Hepatocyte (in vitro differentiated cells): ENCODE results near the gene HSDL1. TPM values are rescaled to one million over a fixed set of nuclear protein-coding genes. Genes with fewer than 3 reads are reported as not detected.

ENCODE experiments used
- DNase-seq: peaks from one replicate; pipeline ENCODE4 v3.0.0-alpha.2; 2016; ENCODE audit warnings: low spot score
- H2AFZ ChIP-seq: fragments of 200-600 bp; sonication (generic); 2 replicates; pipeline ENCODE4 v1.6.0; 2016; ENCODE audit warnings: antibody characterized with exemption, mild to moderate bottlenecking
- H3K27ac ChIP-seq: fragments of 200-600 bp; sonication (generic); 2 replicates; pipeline ENCODE4 v1.5.1; 2016; ENCODE audit warnings: mild to moderate bottlenecking
- H3K27me3 ChIP-seq: fragments of 200-600 bp; sonication (generic); 2 replicates; pipeline ENCODE4 v1.6.1; 2016
- H3K36me3 ChIP-seq: fragments of 200-600 bp; sonication (generic); replicated peaks from 2 replicates; pipeline ENCODE4 v1.5.1; 2016; ENCODE audit warnings: low read depth; ENCODE audit not compliant: insufficient read depth
- H3K4me1 ChIP-seq: fragments of 200-600 bp; sonication (generic); 2 replicates; pipeline ENCODE4 v1.5.1; 2016; ENCODE audit warnings: mild to moderate bottlenecking, moderate library complexity; ENCODE audit not compliant: insufficient read depth
- H3K4me2 ChIP-seq: fragments of 200-600 bp; sonication (generic); 2 replicates; pipeline ENCODE4 v1.6.0; 2016
- H3K4me3 ChIP-seq: fragments of 200-600 bp; sonication (generic); 2 replicates; pipeline ENCODE4 v1.5.1; 2016; ENCODE audit warnings: mild to moderate bottlenecking
- H3K79me2 ChIP-seq: fragments of 200-600 bp; sonication (generic); 2 replicates; pipeline ENCODE4 v1.6.0; 2017; ENCODE audit warnings: mild to moderate bottlenecking
- H3K9me2 ChIP-seq: fragments of 200-600 bp; sonication (generic); replicated peaks from 2 replicates; pipeline ENCODE4 v1.6.0; 2017; ENCODE audit warnings: mild to moderate bottlenecking; ENCODE audit not compliant: insufficient read depth
- H3K9me3 ChIP-seq: fragments of 200-600 bp; sonication (generic); 2 replicates; pipeline ENCODE4 v1.5.1; 2016; ENCODE audit warnings: low read depth, mild to moderate bottlenecking
- H4K20me1 ChIP-seq: fragments of 200-600 bp; sonication (generic); 2 replicates; pipeline ENCODE4 v1.6.0; 2016; ENCODE audit warnings: mild to moderate bottlenecking; ENCODE audit not compliant: insufficient read depth, poor library complexity, severe bottlenecking
- EZH2 ChIP-seq: fragments of 200-600 bp; sonication (generic); IDR thresholded peaks from 2 replicates; pipeline ENCODE4 v1.6.1; 2016; ENCODE audit warnings: antibody characterized with exemption, mild to moderate bottlenecking, borderline replicate concordance
- EZH2phosphoT487 ChIP-seq: fragments of 200-600 bp; sonication (generic); IDR thresholded peaks from one replicate; pipeline ENCODE4 v1.6.1; 2018; ENCODE audit warnings: antibody characterized with exemption, mild to moderate bottlenecking, low read depth, moderate library complexity; ENCODE audit not compliant: unreplicated experiment, severe bottlenecking
- WGBS: methylation state at CpG from one replicate; pipeline ENCODE4 v1.1.6; 2016; ENCODE audit warnings: low lambda C conversion rate; ENCODE audit errors: missing lambda C conversion rate; 5-methylcytosine and 5-hydroxymethylcytosine counted together
- polyA plus RNA-seq: library from polyadenylated mRNA; unstranded; fragments of >200 nt; fragmentation: Nextera tagmentation; extraction: Ambion mirVana; gene quantifications from 2 replicates; pipeline ENCODE4 v1.2.1, GENCODE V29; 2016
- total RNA-seq: library from RNA; depleted of rRNA; stranded (reverse); fragments of >200 nt; gene quantifications from 2 replicates; pipeline ENCODE4 v1.2.3, GENCODE V29; 2014
- TF ChIP-seq, protein P1 (sequence below): fragments of 200-600 bp; sonication (generic); IDR thresholded peaks from 2 replicates; pipeline ENCODE4 v1.5.1; 2016; ENCODE audit warnings: antibody characterized with exemption, mild to moderate bottlenecking; ENCODE audit not compliant: poor library complexity

Gene HSDL1
- total and polyA plus RNA-seq, 2 experiments from 2014 or later: 14.3 to 24.9 TPM

GRCh38 chr16:84132527-84133285 is 12.3 kb downstream of the HSDL1 start:
- TF ChIP-seq EZH2 (no peak), EZH2phosphoT487 (no peak)
- TF ChIP-seq, protein P1, sequence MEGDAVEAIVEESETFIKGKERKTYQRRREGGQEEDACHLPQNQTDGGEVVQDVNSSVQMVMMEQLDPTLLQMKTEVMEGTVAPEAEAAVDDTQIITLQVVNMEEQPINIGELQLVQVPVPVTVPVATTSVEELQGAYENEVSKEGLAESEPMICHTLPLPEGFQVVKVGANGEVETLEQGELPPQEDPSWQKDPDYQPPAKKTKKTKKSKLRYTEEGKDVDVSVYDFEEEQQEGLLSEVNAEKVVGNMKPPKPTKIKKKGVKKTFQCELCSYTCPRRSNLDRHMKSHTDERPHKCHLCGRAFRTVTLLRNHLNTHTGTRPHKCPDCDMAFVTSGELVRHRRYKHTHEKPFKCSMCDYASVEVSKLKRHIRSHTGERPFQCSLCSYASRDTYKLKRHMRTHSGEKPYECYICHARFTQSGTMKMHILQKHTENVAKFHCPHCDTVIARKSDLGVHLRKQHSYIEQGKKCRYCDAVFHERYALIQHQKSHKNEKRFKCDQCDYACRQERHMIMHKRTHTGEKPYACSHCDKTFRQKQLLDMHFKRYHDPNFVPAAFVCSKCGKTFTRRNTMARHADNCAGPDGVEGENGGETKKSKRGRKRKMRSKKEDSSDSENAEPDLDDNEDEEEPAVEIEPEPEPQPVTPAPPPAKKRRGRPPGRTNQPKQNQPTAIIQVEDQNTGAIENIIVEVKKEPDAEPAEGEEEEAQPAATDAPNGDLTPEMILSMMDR: no peak
- H3K27me3 ChIP-seq: no peaks in the 10 kb centered on the region
- H2AFZ ChIP-seq: no peak overlapping the region
- no peaks in the 10 kb centered on the region for H3K9me3 ChIP-seq
- no peaks in the 10 kb centered on the region for H3K36me3 ChIP-seq
- H3K4me1 ChIP-seq: no peaks in the 10 kb centered on the region
- H3K79me2 ChIP-seq: peaks cover 52% of the 10 kb centered on the region
- H3K4me2 ChIP-seq: no peak overlapping the region
- no peak overlapping the region for H3K27ac ChIP-seq
- peaks cover 3% of the 10 kb centered on the region for H4K20me1 ChIP-seq
- no peak overlapping the region for H3K4me3 ChIP-seq
- no peak for DNase-seq
- no peaks in the 10 kb centered on the region for H3K9me2 ChIP-seq
- WGBS: 88% methylated on average over 7 of the region's 7 CpGs

GRCh38 chr16:84131117-84131516 is 13.9 kb downstream of the HSDL1 start:
- H3K4me3 ChIP-seq: no peak overlapping the region
- WGBS: 85% methylated on average over 5 of the region's 5 CpGs

GRCh38 chr16:84124257-84125073 is 20.5 kb downstream of the HSDL1 start:
- no peaks in the 10 kb centered on the region for H3K9me3 ChIP-seq
- H3K4me1 ChIP-seq: no peaks in the 10 kb centered on the region
- no peak for DNase-seq
- H3K27ac ChIP-seq: no peak overlapping the region
- H3K27me3 ChIP-seq: no peaks in the 10 kb centered on the region
- H2AFZ ChIP-seq: no peak overlapping the region
- H3K9me2 ChIP-seq: no peaks in the 10 kb centered on the region
- H3K79me2 ChIP-seq: no peaks in the 10 kb centered on the region
- H3K36me3 ChIP-seq: no peaks in the 10 kb centered on the region
- H4K20me1 ChIP-seq: no peaks in the 10 kb centered on the region
- H3K4me3 ChIP-seq: no peak overlapping the region
- TF ChIP-seq, protein P1: no peak
- TF ChIP-seq EZH2 (no peak), EZH2phosphoT487 (no peak)
- WGBS: 96% methylated on average over 7 of the region's 7 CpGs
- no peak overlapping the region for H3K4me2 ChIP-seq

More at GRCh38 chr16:84131117-84131516, 13.9 kb downstream of the HSDL1 start:
- no peak overlapping the region for H3K27ac ChIP-seq
- TF ChIP-seq, protein P1: no peak
- TF ChIP-seq EZH2phosphoT487 (no peak), EZH2 (no peak)
- no peaks in the 10 kb centered on the region for H3K27me3 ChIP-seq
- H3K79me2 ChIP-seq: peaks cover 36% of the 10 kb centered on the region
- no peak overlapping the region for H2AFZ ChIP-seq
- H3K4me2 ChIP-seq: no peak overlapping the region
- no peak for DNase-seq
- H3K4me1 ChIP-seq: no peaks in the 10 kb centered on the region
- H3K36me3 ChIP-seq: no peaks in the 10 kb centered on the region
- H3K9me3 ChIP-seq: no peaks in the 10 kb centered on the region
- H4K20me1 ChIP-seq: no peaks in the 10 kb centered on the region
- no peaks in the 10 kb centered on the region for H3K9me2 ChIP-seq
